Measurements from ENCODE around the gene AQP9. TPM values are rescaled to one million over a fixed set of nuclear protein-coding genes. Genes with fewer than 3 reads are reported as not detected.

The AQP9 gene
- total and polyA plus RNA-seq, 2 of the 8 experiments (the other 6 are each of a cell fraction or from before 2014, with no cell fraction given): not detected

DNA sequence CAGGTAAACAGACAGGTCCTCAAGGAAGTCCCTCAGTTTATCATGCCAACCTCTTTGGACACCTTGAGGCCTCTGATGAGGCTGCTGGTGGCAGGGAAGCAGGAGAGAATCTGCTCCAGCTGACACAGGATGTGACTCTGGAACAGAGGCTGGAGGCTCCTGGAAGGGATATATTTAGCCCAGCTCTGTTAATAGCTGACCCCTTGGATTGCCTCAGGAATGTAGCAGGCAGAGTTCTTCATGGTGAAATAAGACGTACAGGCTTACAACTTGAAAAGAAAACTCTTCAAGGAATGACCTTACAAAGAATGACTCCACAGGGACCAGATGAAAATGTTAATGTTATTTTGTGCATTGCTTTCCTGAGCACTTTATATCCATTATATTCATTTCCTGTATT, 90.5 kb downstream of the AQP9 start:
- Histone ChIP-seq H3K79me1 (ENCODE audit: low read depth, low read length) (no peaks in the 10 kb centered on the region), H3K4ac (replicated peaks; ENCODE audit: insufficient read length, low read depth, low read length) (no peak overlapping the region), H2BK15ac (ENCODE audit: low read length) (no peak overlapping the region), H3K27ac (ENCODE audit: low read depth, low read length) (no peak overlapping the region), H3K4me2 (ENCODE audit: insufficient read depth in 1 of 2, low read depth in 2 of 2, low read length in 2 of 2) (peak overlapping the region; percentile 38 to 71), H2BK120ac (replicated peaks; ENCODE audit: low read depth, low read length) (peak overlapping the region; percentile 88), H3K36me3 (ENCODE audit: control insufficient read depth in 2 of 4, insufficient read depth in 4 of 4, low read length in 3 of 4) (no peaks in the 10 kb centered on the region), H4K5ac (ENCODE audit: insufficient read length, low read depth, low read length) (no peak overlapping the region), H3K23ac (ENCODE audit: insufficient read length) (no peak overlapping the region), H3K23me2 (ENCODE audit: low read depth, low read length) (peaks cover 2% of the 10 kb centered on the region), H3K18ac (ENCODE audit: extremely low read depth, low read length) (peak overlapping the region; percentile 68; the same call in 1 of the 2 replicates), H3K79me2 (ENCODE audit: control insufficient read depth in 1 of 2, insufficient read depth in 2 of 2, low read length in 2 of 2) (no peaks in the 10 kb centered on the region), H3K4me3 (ENCODE audit: extremely low read depth in 1 of 4, insufficient read depth in 2 of 4, low read depth in 3 of 4, low read length in 4 of 4) (peak overlapping the region in 2 of 4 experiments; percentile 14 to 35; a peak in 4 of 8 replicates), H3K9ac (replicated peaks in 1 of 4; ENCODE audit: extremely low read depth in 1 of 4, low read depth in 3 of 4, low read length in 3 of 4) (no peak overlapping the region), H3K14ac (ENCODE audit: insufficient read length) (no peak overlapping the region), H2AFZ (ENCODE audit: low read length) (no peak overlapping the region), H2AK5ac (ENCODE audit: low read depth, low read length) (no peak overlapping the region), H3K4me1 (replicated peaks in 1 of 4; ENCODE audit: control insufficient read depth in 3 of 4, insufficient read depth in 4 of 4, low read length in 3 of 4) (peaks cover 8 to 18% (median 12%) of the 10 kb centered on the region in 4 experiments; a peak in 6 of 7 replicates), H4K8ac (ENCODE audit: extremely low read depth, insufficient read depth, low read length) (no peak overlapping the region), H4K91ac (replicated peaks; ENCODE audit: insufficient read length, low read length) (peak overlapping the region; percentile 27), H2BK5ac (ENCODE audit: low read depth, low read length) (no peak overlapping the region), H2BK20ac (ENCODE audit: low read length) (0 out of 2 replicates have a peak overlapping the region, but pooled peaks have one; percentile 53), H3K9me3 (ENCODE audit: insufficient read depth in 2 of 2, low read depth in 1 of 2, low read length in 1 of 2) (no peaks in the 10 kb centered on the region), H3K27me3 (replicated peaks in 1 of 4; ENCODE audit: control insufficient read depth in 3 of 4, extremely low read depth in 1 of 4, insufficient read depth in 3 of 4, low read length in 3 of 4) (no peaks in the 10 kb centered on the region), H2BK12ac (ENCODE audit: low read depth, low read length) (no peak overlapping the region), H4K20me1 (replicated peaks in 1 of 2; ENCODE audit: control insufficient read depth in 1 of 2, insufficient read depth in 2 of 2, low read length in 2 of 2) (no peaks in the 10 kb centered on the region), H3K56ac (replicated peaks; ENCODE audit: insufficient read length, low read depth, low read length) (no peak overlapping the region)
- CTCF ChIA-PET (ENCODE audit: partially characterized antibody): interaction anchor here (0.6 to 2.2 kb wide), 19 partner anchors 11 to 544 kb away, joined by 3 to 12 read pairs (median 4); partner anchors contain the start of genes ADAM10 and MINDY2
- DNase-seq (ENCODE audit: low read depth in 1 of 2, low spot score in 2 of 2) (no peak), FAIRE-seq (no peak)
- 22% methylated on average over 1 of the region's 1 CpG; no CpG with 5 or more reads in 1 of the 2 experiments for WGBS, 2 experiments (ENCODE audit: extremely low coverage in 1 of 2, insufficient coverage in 1 of 2, insufficient read length in 1 of 2, insufficient replicate concordance in 2 of 2, low coverage in 1 of 2, low lambda C conversion rate in 2 of 2, missing lambda C conversion rate in 1 of 2)
- POLR2A ChIA-PET (ENCODE audit: partially characterized antibody): interaction anchor here (0.6 kb wide), 1 partner anchor 238 kb away, joined by 3 read pairs; no protein-coding TSS in a partner anchor
- TF ChIP-seq, protein P1, sequence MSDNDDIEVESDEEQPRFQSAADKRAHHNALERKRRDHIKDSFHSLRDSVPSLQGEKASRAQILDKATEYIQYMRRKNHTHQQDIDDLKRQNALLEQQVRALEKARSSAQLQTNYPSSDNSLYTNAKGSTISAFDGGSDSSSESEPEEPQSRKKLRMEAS (IDR thresholded peaks at IDR 0.05): no peak
- TF ChIP-seq POLR2A (IDR thresholded peaks at IDR 0.05; ENCODE audit: control extremely low read depth in 1 of 2, low read depth in 2 of 2, low read length in 2 of 2): no peak
- TF ChIP-seq, protein P2, sequence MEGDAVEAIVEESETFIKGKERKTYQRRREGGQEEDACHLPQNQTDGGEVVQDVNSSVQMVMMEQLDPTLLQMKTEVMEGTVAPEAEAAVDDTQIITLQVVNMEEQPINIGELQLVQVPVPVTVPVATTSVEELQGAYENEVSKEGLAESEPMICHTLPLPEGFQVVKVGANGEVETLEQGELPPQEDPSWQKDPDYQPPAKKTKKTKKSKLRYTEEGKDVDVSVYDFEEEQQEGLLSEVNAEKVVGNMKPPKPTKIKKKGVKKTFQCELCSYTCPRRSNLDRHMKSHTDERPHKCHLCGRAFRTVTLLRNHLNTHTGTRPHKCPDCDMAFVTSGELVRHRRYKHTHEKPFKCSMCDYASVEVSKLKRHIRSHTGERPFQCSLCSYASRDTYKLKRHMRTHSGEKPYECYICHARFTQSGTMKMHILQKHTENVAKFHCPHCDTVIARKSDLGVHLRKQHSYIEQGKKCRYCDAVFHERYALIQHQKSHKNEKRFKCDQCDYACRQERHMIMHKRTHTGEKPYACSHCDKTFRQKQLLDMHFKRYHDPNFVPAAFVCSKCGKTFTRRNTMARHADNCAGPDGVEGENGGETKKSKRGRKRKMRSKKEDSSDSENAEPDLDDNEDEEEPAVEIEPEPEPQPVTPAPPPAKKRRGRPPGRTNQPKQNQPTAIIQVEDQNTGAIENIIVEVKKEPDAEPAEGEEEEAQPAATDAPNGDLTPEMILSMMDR (IDR thresholded peaks at IDR 0.05; ENCODE audit: control extremely low read depth in 1 of 3, insufficient read depth in 1 of 3, low read depth in 1 of 3, low read length in 3 of 3): no peak
